DND-41 (cell line): ENCODE results near the gene RNU1-1.
"Not testable (repeated sequence)": the region's sequence is repeated elsewhere in the genome, so short reads cannot be mapped to it uniquely, and the experiment has no call there.

Experiments used
- EZH2 ChIP-seq: IDR thresholded peaks from 3 replicates; pipeline ENCODE4 v1.6.1; 2012; ENCODE audit warnings: borderline replicate concordance, low read depth, mild to moderate bottlenecking, moderate library complexity, low read length, inconsistent platforms; ENCODE audit not compliant: severe bottlenecking
- TF ChIP-seq, protein P1 (sequence below): IDR thresholded peaks from 2 replicates; pipeline ENCODE4 v1.5.1; 2012; ENCODE audit warnings: borderline replicate concordance, low read length, moderate library complexity, mild to moderate bottlenecking; ENCODE audit not compliant: poor library complexity, severe bottlenecking; ENCODE audit errors: extremely low read depth

GRCh38 chr1:16518913-16519254 is 4.8 kb upstream of the RNU1-1 start:
- TF ChIP-seq EZH2: not testable (repeated sequence)
- TF ChIP-seq, protein P1, sequence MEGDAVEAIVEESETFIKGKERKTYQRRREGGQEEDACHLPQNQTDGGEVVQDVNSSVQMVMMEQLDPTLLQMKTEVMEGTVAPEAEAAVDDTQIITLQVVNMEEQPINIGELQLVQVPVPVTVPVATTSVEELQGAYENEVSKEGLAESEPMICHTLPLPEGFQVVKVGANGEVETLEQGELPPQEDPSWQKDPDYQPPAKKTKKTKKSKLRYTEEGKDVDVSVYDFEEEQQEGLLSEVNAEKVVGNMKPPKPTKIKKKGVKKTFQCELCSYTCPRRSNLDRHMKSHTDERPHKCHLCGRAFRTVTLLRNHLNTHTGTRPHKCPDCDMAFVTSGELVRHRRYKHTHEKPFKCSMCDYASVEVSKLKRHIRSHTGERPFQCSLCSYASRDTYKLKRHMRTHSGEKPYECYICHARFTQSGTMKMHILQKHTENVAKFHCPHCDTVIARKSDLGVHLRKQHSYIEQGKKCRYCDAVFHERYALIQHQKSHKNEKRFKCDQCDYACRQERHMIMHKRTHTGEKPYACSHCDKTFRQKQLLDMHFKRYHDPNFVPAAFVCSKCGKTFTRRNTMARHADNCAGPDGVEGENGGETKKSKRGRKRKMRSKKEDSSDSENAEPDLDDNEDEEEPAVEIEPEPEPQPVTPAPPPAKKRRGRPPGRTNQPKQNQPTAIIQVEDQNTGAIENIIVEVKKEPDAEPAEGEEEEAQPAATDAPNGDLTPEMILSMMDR: not testable (repeated sequence)
